Naive thymus-derived CD4-positive, alpha-beta T cell (primary cell): ENCODE measurements around the gene SMAP2. TPM values are rescaled to one million over a fixed set of nuclear protein-coding genes. Genes with fewer than 3 reads are reported as not detected.

Source experiments
- ATAC-seq: fragments of 150-1000 bp; cut with Tn5 transposase; 2 replicates; pipeline ENCODE4 v1.10.0; 2021; ENCODE audit warnings: mild to moderate bottlenecking, moderate library complexity
- CTCF ChIA-PET: fragments of 350-600 bp; sonication (Branson Sonifier 250); formaldehyde crosslinking; loops from one replicate; lab custom pipeline; 2021; ENCODE audit warnings: antibody characterized with exemption; lab: Charles Lee
- POLR2A ChIA-PET: fragments of 350-600 bp; sonication (Branson Sonifier 250); formaldehyde crosslinking; loops from one replicate; lab custom pipeline; 2021; ENCODE audit warnings: antibody characterized with exemption, inconsistent platforms; lab: Charles Lee
- DNase-seq, 9 donors: peaks; one replicate each; pipeline versions ENCODE4 v3.0.0 to v3.0.0-alpha.2; 2020 to 2022; ENCODE audit warnings: mixed read lengths in 1 of 9
- H3K27ac ChIP-seq: one replicate; pipeline ENCODE4 v1.7.0; 2013; ENCODE audit warnings: mild to moderate bottlenecking, low read depth, low read length, moderate library complexity
- H3K27me3 ChIP-seq, 2 donors: one replicate each; pipeline ENCODE4 v1.7.0; 2013; ENCODE audit warnings: low read length in 2 of 2, mild to moderate bottlenecking in 2 of 2, moderate library complexity in 2 of 2; ENCODE audit not compliant: control insufficient read depth in 2 of 2, insufficient read depth in 2 of 2
- H3K36me3 ChIP-seq, 3 experiments: 1 replicate in 2 of 3; 2 replicates in 1 of 3; pipeline ENCODE4 v1.7.0; 2013; ENCODE audit warnings: low read length in 3 of 3, mild to moderate bottlenecking in 3 of 3, moderate library complexity in 1 of 3; ENCODE audit not compliant: insufficient read depth in 3 of 3, control insufficient read depth in 2 of 3
- H3K4me1 ChIP-seq, 2 donors: one replicate each; pipeline ENCODE4 v1.7.0; 2013; ENCODE audit warnings: low read length in 2 of 2, mild to moderate bottlenecking in 2 of 2, moderate library complexity in 1 of 2; ENCODE audit not compliant: control insufficient read depth in 2 of 2, insufficient read depth in 2 of 2
- H3K4me3 ChIP-seq: 2 replicates; pipeline ENCODE4 v1.7.0; 2013; ENCODE audit warnings: mild to moderate bottlenecking, low read length
- H3K9me3 ChIP-seq, 3 experiments: 1 replicate in 2 of 3; 2 replicates in 1 of 3; pipeline ENCODE4 v1.7.0; 2013; ENCODE audit warnings: low read length in 3 of 3; ENCODE audit not compliant: control insufficient read depth in 2 of 3
- H3K27ac Mint-ChIP-seq, 9 donors: one replicate each; pipeline ENCODE4 v1.8.0; 2020 to 2022; ENCODE audit warnings: mixed read lengths in 9 of 9, mild to moderate bottlenecking in 8 of 9, moderate library complexity in 5 of 9, inconsistent platforms in 2 of 9
- H3K27me3 Mint-ChIP-seq, 5 donors: one replicate each; pipeline ENCODE4 v1.8.0; 2021 to 2022; ENCODE audit warnings: mixed read lengths in 5 of 5, mild to moderate bottlenecking in 1 of 5
- H3K36me3 Mint-ChIP-seq, 5 donors: one replicate each; pipeline ENCODE4 v1.8.0; 2020 to 2022; ENCODE audit warnings: mixed read lengths in 5 of 5, mild to moderate bottlenecking in 3 of 5, inconsistent platforms in 1 of 5
- H3K4me1 Mint-ChIP-seq, 7 donors: one replicate each; pipeline ENCODE4 v1.8.0; 2020 to 2022; ENCODE audit warnings: mixed read lengths in 7 of 7, mild to moderate bottlenecking in 3 of 7, inconsistent platforms in 1 of 7
- H3K4me3 Mint-ChIP-seq, 10 donors: one replicate each; pipeline ENCODE4 v1.8.0; 2020 to 2022; ENCODE audit warnings: mild to moderate bottlenecking in 10 of 10, mixed read lengths in 10 of 10, moderate library complexity in 6 of 10, inconsistent platforms in 2 of 10
- H3K9me3 Mint-ChIP-seq, 11 donors: one replicate each; pipeline ENCODE4 v1.8.0; 2020 to 2022; ENCODE audit warnings: mixed read lengths in 11 of 11, mild to moderate bottlenecking in 4 of 11, inconsistent platforms in 1 of 11, moderate library complexity in 1 of 11
- intact Hi-C, 2 donors: fragments of 100-400 bp; cut with micrococcal nuclease; formaldehyde crosslinking; loops; one replicate each; pipeline ENCODE4 v1.15.1; 2023
- polyA plus RNA-seq, 2 donors: library from polyadenylated mRNA; unstranded; fragments of 300-500 nt; fragmentation: Illumina TruSeq; gene quantifications; one replicate each; pipeline ENCODE4 v1.2.3, GENCODE V29; 2021
- total RNA-seq, 6 experiments: library from RNA in 5 of 6; stranded (reverse) in 5 of 6; gene quantifications; 1 replicate in 5 of 6; 2 replicates in 1 of 6; pipeline ENCODE4 v1.2.3 and lab custom pipeline; 2021 to 2026

SMAP2 gene
- total and polyA plus RNA-seq, 7 experiments from 2014 or later: 144 to 542 (median 203) TPM

DNA sequence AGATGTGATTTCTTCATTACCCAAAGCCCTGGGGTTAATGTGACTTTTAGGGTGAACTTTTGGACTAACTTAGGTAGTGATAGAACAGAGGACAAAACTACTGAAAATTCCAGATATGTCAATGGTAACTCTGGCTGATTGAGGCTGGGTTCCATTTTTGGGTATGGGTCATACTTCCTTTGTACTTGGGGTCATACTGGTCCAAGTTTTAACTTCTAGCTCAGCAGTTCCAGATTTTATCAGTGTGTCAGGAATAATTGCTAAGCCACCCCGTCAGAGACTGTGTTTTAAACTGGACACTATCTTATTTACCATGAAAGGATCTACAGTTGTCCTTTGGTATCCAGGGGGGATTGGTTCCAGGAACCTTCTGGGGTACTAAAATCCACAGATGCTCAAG lies 4.0 kb downstream of the SMAP2 start:
- Histone ChIP-seq H3K4me1 (peaks cover 66% of the 10 kb centered on the region in 2 donors), H3K4me3 (peak overlapping the region; percentile 21), H3K9me3 (no peaks in the 10 kb centered on the region), H3K27ac (peak overlapping the region; percentile 99), H3K27me3 (no peaks in the 10 kb centered on the region), H3K36me3 (peaks cover 0 to 15% (median 7%) of the 10 kb centered on the region in 3 experiments)
- ChIA-PET CTCF (interaction anchor here (0.6 to 1.5 kb wide), 2 partner anchors 22 to 38 kb away, joined by 3 read pairs; no protein-coding TSS in a partner anchor), POLR2A (interaction anchor here (1.2 to 16.8 kb wide), 2 partner anchors 11 to 22 kb away, joined by 4 to 408 read pairs; no protein-coding TSS in a partner anchor)
- H3K27me3 Mint-ChIP-seq: peaks cover 0 to 4% (median 0%) of the 10 kb centered on the region in 5 donors
- DNase-seq (no peak), ATAC-seq (no peak)
- H3K27ac Mint-ChIP-seq: peak overlapping the region; percentile 47 to 97 (median 84)
- peaks cover 55 to 90% (median 70%) of the 10 kb centered on the region in 7 donors for H3K4me1 Mint-ChIP-seq
- H3K9me3 Mint-ChIP-seq: peaks cover 0 to 10% (median 0%) of the 10 kb centered on the region in 11 donors
- intact Hi-C loops: no loop called here
- peak overlapping the region; percentile 46 to 100 (median 86) for H3K4me3 Mint-ChIP-seq
- H3K36me3 Mint-ChIP-seq: peaks cover 6 to 44% (median 21%) of the 10 kb centered on the region in 5 donors

DNA sequence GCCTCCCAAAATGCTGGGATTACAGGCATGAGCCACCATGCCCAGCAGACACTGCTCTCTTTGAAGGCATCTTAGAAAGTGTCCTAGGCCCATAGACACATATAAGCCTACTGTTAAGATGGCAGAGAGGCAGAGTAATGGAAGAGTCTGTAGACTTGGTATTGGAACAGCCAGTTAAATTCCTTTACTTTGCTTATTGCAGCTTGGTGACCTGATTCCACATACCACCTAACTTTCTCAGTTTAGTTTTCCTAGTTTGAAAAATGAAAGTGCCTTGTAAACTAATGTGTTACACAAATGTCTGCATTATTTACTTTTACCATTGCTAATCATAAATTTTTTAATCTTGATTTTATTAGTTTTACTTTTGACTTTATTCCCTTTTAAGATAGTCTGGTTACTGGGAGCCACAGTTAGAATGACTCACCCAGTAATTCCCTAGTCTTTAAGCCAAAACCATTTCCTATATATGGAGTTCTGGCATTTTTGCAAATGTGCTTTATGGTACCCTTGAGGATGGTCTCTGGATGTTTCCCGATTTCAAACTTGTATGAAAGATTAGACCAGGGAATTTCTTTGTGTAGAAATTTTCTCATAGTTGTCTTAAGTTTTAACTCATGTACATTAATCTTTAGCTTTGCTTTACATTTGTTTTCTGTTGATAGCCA lies 6.4 kb downstream of the SMAP2 start:
- peak overlapping the region; percentile 76 to 100 (median 88) for H3K4me3 Mint-ChIP-seq
- no peak for ATAC-seq
- Histone ChIP-seq H3K27me3 (no peaks in the 10 kb centered on the region), H3K36me3 (peaks cover 0 to 7% (median 6%) of the 10 kb centered on the region in 3 experiments), H3K4me3 (peak overlapping the region; percentile 11), H3K9me3 (no peaks in the 10 kb centered on the region), H3K27ac (peak overlapping the region; percentile 99), H3K4me1 (peaks cover 84 to 85% of the 10 kb centered on the region in 2 donors)
- intact Hi-C loops: no loop called here
- POLR2A ChIA-PET: interaction anchor here (1.0 to 16.8 kb wide), 3 partner anchors 9 to 311 kb away, joined by 3 to 408 read pairs (median 3); partner anchors contain the start of gene NFYC
- H3K27ac Mint-ChIP-seq: peak overlapping the region; percentile 41 to 99 (median 98)
- CTCF ChIA-PET: interaction anchor here (0.7 to 1.4 kb wide), 5 partner anchors 9 to 289 kb away, joined by 3 to 6 read pairs (median 3); no protein-coding TSS in a partner anchor
- no peaks in the 10 kb centered on the region for H3K27me3 Mint-ChIP-seq
- peaks cover 66 to 97% (median 77%) of the 10 kb centered on the region in 7 donors for H3K4me1 Mint-ChIP-seq
- peaks cover 13 to 46% (median 23%) of the 10 kb centered on the region in 5 donors for H3K36me3 Mint-ChIP-seq
- peaks cover 0 to 2% (median 0%) of the 10 kb centered on the region in 11 donors for H3K9me3 Mint-ChIP-seq
- DNase-seq: no peak

DNA sequence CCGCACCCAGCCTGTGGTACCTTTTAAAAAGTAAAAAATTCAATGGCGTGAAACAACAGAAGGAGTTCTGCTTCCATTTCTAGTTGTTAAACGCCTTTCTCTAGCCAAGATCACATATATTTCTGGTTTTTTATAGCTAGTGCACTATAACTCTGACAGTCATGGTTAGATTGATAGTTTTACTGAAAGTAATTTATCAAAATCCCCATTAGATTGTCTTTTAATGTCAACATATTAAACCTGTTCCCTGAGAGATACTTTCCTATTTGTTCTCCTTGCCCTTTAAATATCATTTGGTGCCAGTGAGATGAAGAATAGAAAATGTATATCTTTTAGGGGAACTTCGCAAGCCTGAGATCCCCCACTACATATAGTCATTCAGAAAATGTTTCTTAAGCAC lies 7.3 kb downstream of the SMAP2 start:
- CTCF ChIA-PET: interaction anchor here (0.6 to 2.3 kb wide), 5 partner anchors 20 to 231 kb away, joined by 3 to 14 read pairs (median 5); no protein-coding TSS in a partner anchor
- POLR2A ChIA-PET: interaction anchor here (0.7 to 16.8 kb wide), 12 partner anchors 2 to 341 kb away, joined by 3 to 408 read pairs (median 6); partner anchors contain the start of genes CAP1, SMAP2 and ZNF684
- H3K27me3 ChIP-seq: no peaks in the 10 kb centered on the region
- peaks cover 0 to 7% (median 6%) of the 10 kb centered on the region in 3 experiments for H3K36me3 ChIP-seq
- intact Hi-C loops: no loop called here
- peak overlapping the region; percentile 79 to 99 (median 85) for H3K4me3 Mint-ChIP-seq
- DNase-seq (no peak), ATAC-seq (no peak)
- peaks cover 0 to 2% (median 0%) of the 10 kb centered on the region in 11 donors for H3K9me3 Mint-ChIP-seq
- H3K4me3 ChIP-seq: peak overlapping the region; percentile 33
- peak overlapping the region; percentile 97 to 99 (median 98) for H3K27ac Mint-ChIP-seq
- peak overlapping the region; percentile 99 for H3K27ac ChIP-seq
- H3K4me1 ChIP-seq: peaks cover 84 to 89% of the 10 kb centered on the region in 2 donors
- peaks cover 13 to 42% (median 20%) of the 10 kb centered on the region in 5 donors for H3K36me3 Mint-ChIP-seq
- H3K9me3 ChIP-seq: no peaks in the 10 kb centered on the region
- H3K4me1 Mint-ChIP-seq: peaks cover 67 to 99% (median 83%) of the 10 kb centered on the region in 7 donors
- H3K27me3 Mint-ChIP-seq: no peaks in the 10 kb centered on the region

DNA sequence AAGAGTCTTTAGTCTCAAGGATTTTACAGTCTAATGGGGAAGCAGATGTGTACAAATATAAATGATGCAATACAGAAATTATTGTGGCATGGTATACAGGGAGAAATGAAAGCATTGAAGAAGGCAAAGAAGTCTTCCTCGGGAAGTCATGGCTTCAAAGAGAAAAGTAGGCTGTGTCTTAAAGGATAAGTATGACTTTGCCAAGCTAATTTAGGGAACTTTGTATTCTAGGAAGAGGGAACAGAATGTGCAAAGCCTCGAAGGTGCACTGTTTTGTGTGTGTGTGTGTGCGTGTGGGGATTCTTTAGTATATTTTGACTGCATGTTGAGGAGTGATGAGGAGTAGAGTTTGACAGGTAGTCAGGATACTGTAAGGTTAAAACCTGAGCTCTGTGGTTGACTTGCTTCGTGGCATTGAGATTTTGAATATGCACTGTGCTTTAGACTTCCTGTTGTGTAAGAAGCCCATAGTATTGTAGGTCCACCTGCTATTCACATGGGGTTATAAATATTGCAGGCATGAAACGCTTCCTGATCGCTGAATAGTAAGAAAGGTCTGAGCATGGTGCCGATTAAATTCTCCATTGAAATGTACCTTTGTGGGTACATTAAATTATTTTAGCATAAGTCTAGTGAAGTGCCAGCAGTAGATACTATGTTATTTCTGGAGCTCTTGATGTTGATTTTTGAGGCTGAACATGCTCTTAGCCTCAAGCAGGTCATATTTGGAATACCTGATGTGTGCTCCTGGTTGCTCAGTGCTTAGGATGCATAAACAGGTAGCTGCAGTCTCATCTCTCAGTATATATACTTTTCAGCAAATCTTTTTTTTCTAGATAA lies 8.0 kb downstream of the SMAP2 start:
- no peaks in the 10 kb centered on the region for H3K27me3 Mint-ChIP-seq
- POLR2A ChIA-PET: interaction anchor here (0.5 to 16.8 kb wide), 14 partner anchors 2 to 847 kb away, joined by 3 to 408 read pairs (median 5); partner anchors contain the start of genes CAP1, SMAP2 and ZNF684
- intact Hi-C loops: no loop called here
- Histone ChIP-seq H3K36me3 (peaks cover 0 to 2% (median 2%) of the 10 kb centered on the region in 3 experiments), H3K4me1 (peaks cover 88 to 89% of the 10 kb centered on the region in 2 donors), H3K4me3 (peak overlapping the region; percentile 33), H3K9me3 (no peaks in the 10 kb centered on the region), H3K27ac (peak overlapping the region; percentile 99), H3K27me3 (no peaks in the 10 kb centered on the region)
- ATAC-seq: peak; percentile 29
- CTCF ChIA-PET: interaction anchor here (0.6 to 2.3 kb wide), 11 partner anchors 9 to 291 kb away, joined by 3 to 14 read pairs (median 4); no protein-coding TSS in a partner anchor
- peak in 7 of 9 donors; percentile 56 to 80 (median 69) for DNase-seq
- peaks cover 64 to 100% (median 84%) of the 10 kb centered on the region in 7 donors for H3K4me1 Mint-ChIP-seq
- H3K27ac Mint-ChIP-seq: peak overlapping the region; percentile 97 to 99 (median 98)
- H3K9me3 Mint-ChIP-seq: peaks cover 0 to 4% (median 0%) of the 10 kb centered on the region in 11 donors
- peak overlapping the region; percentile 79 to 99 (median 85) for H3K4me3 Mint-ChIP-seq
- H3K36me3 Mint-ChIP-seq: peaks cover 9 to 42% (median 25%) of the 10 kb centered on the region in 5 donors

DNA sequence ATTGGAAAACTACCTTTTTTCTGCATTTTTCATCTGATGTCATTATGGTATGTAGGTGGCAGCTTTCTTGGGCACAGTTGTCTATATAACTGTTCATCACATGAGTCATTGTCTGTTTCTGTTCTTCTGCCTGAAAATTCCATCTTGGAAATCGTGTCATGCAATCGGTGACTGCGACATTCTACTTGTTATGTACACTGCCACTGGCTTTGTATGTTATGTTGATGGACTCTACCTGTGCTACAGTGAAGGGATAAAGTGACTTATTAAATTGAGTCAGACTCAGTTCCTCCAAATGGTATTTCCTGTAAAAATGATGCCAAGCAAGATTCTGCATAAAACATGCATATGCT lies 8.6 kb downstream of the SMAP2 start:
- Histone ChIP-seq H3K4me3 (peak overlapping the region; percentile 33), H3K27me3 (no peaks in the 10 kb centered on the region), H3K36me3 (no peaks in the 10 kb centered on the region), H3K4me1 (peaks cover 88% of the 10 kb centered on the region in 2 donors), H3K27ac (peak overlapping the region; percentile 99), H3K9me3 (no peaks in the 10 kb centered on the region)
- ChIA-PET CTCF (interaction anchor here (0.6 to 2.3 kb wide), 10 partner anchors 8 to 291 kb away, joined by 3 to 14 read pairs (median 4); no protein-coding TSS in a partner anchor), POLR2A (interaction anchor here (0.5 to 16.8 kb wide), 12 partner anchors 3 to 847 kb away, joined by 3 to 408 read pairs (median 6); partner anchors contain the start of genes CAP1, SMAP2 and ZNF684)
- Mint-ChIP-seq H3K36me3 (peaks cover 8 to 40% (median 21%) of the 10 kb centered on the region in 5 donors), H3K27me3 (no peaks in the 10 kb centered on the region), H3K4me3 (peak overlapping the region; percentile 79 to 99 (median 85)), H3K9me3 (peaks cover 0 to 4% (median 0%) of the 10 kb centered on the region in 11 donors), H3K4me1 (peaks cover 62 to 98% (median 82%) of the 10 kb centered on the region in 7 donors), H3K27ac (peak overlapping the region; percentile 97 to 99 (median 98))
- intact Hi-C loops: no loop called here
- DNase-seq: peak in 1 of 9 donors; percentile 48
- no peak for ATAC-seq
